SJSA1 (cell line): ENCODE measurements around the gene TACC2. TPM values are rescaled to one million over a fixed set of nuclear protein-coding genes. Genes with fewer than 3 reads are reported as not detected.

ENCODE experiments used
- DNase-seq, 2 experiments: peaks; one replicate each; pipeline ENCODE4 v3.0.0-alpha.2; 2015 to 2020; ENCODE audit warnings: low spot score in 2 of 2, low read depth in 1 of 2
- H3K27ac ChIP-seq: fragments of 250-450 bp; sonication (Bioruptor Pico); 2 replicates; pipeline ENCODE4 v1.5.1; 2020; ENCODE audit warnings: mild to moderate bottlenecking, moderate library complexity
- H3K27me3 ChIP-seq: fragments of 250-450 bp; sonication (Bioruptor Pico); replicated peaks from 2 replicates; pipeline ENCODE4 v1.5.1; 2020; ENCODE audit warnings: mild to moderate bottlenecking, moderate library complexity
- H3K36me3 ChIP-seq: fragments of 250-450 bp; sonication (Bioruptor Pico); 2 replicates; pipeline ENCODE4 v1.5.1; 2020; ENCODE audit warnings: mild to moderate bottlenecking
- H3K4me1 ChIP-seq: fragments of 250-450 bp; sonication (Bioruptor Pico); replicated peaks from 2 replicates; pipeline ENCODE4 v1.6.1; 2021; ENCODE audit warnings: mild to moderate bottlenecking
- H3K4me3 ChIP-seq: fragments of 250-450 bp; sonication (Bioruptor Pico); 2 replicates; pipeline ENCODE4 v1.5.1; 2020; ENCODE audit warnings: mild to moderate bottlenecking
- H3K9me3 ChIP-seq: fragments of 250-450 bp; sonication (Bioruptor Pico); replicated peaks from 2 replicates; pipeline ENCODE4 v1.5.1; 2020; ENCODE audit warnings: mild to moderate bottlenecking
- total RNA-seq: library from RNA; depleted of rRNA; stranded (reverse); fragments of >200 nt; shearing (Covaris generic); gene quantifications from 2 replicates; pipeline ENCODE4 v1.2.3, GENCODE V29; 2014

The TACC2 gene
- total RNA-seq, 1 experiment from 2014 or later = 4.9 TPM

- no peak overlapping the region for H3K4me3 ChIP-seq
- H3K9me3 ChIP-seq = no peaks in the 10 kb centered on the region
- H3K27ac ChIP-seq = no peak overlapping the region
- DNase-seq = no peak
- H3K36me3 ChIP-seq = no peaks in the 10 kb centered on the region; the same call in none of the 2 replicates
- H3K4me1 ChIP-seq = no peaks in the 10 kb centered on the region
- no peaks in the 10 kb centered on the region for H3K27me3 ChIP-seq
Measured at GRCh38 chr10:122244001-122244975, 255.3 kb downstream of the TACC2 start.

DNA sequence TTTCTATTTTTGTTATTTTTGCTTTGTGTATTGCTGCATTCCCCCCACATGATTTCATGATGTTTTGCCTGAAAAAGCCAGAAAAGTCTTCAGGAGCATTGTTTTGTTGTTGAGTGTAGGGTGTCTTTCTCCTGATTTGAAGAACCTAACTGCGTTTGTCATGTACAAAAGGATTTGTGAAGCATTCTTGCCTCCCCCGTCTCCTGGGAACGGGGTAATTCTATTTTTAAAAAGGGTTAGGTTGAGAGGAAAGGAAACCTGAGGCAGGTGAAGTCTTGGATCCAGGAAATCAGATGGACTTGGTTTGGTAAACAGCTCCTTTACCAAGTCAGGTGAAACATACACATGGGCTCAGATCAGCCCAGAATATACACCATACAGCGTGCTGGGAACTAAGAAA lies 256.2 kb downstream of the TACC2 start:
- no peak for DNase-seq
- H3K9me3 ChIP-seq = no peaks in the 10 kb centered on the region
- no peaks in the 10 kb centered on the region; the same call in none of the 2 replicates for H3K36me3 ChIP-seq
- no peak overlapping the region for H3K4me3 ChIP-seq
- no peaks in the 10 kb centered on the region for H3K27me3 ChIP-seq
- no peaks in the 10 kb centered on the region for H3K4me1 ChIP-seq
- no peak overlapping the region for H3K27ac ChIP-seq

GRCh38 chr10:122245897-122246296 lies 256.9 kb downstream of the TACC2 start:
- no peak for DNase-seq
- H3K4me1 ChIP-seq = no peaks in the 10 kb centered on the region
- no peak overlapping the region for H3K4me3 ChIP-seq
- no peaks in the 10 kb centered on the region for H3K27me3 ChIP-seq
- H3K27ac ChIP-seq = no peak overlapping the region
- no peaks in the 10 kb centered on the region; the same call in none of the 2 replicates for H3K36me3 ChIP-seq
- no peaks in the 10 kb centered on the region for H3K9me3 ChIP-seq

GRCh38 chr10:122246830-122247520 lies 258.0 kb downstream of the TACC2 start:
- Histone ChIP-seq H3K36me3 (no peaks in the 10 kb centered on the region; the same call in none of the 2 replicates), H3K4me1 (no peaks in the 10 kb centered on the region)
- no peak for DNase-seq

GRCh38 chr10:122248356-122249302 lies 259.7 kb downstream of the TACC2 start:
- H3K27me3 ChIP-seq = no peaks in the 10 kb centered on the region
- H3K4me1 ChIP-seq = no peaks in the 10 kb centered on the region
- H3K9me3 ChIP-seq = no peaks in the 10 kb centered on the region
- no peak overlapping the region for H3K4me3 ChIP-seq
- DNase-seq = no peak
- H3K27ac ChIP-seq = no peak overlapping the region
- H3K36me3 ChIP-seq = no peaks in the 10 kb centered on the region; the same call in none of the 2 replicates

More at GRCh38 chr10:122246830-122247520, 258.0 kb downstream of the TACC2 start:
- H3K27me3 ChIP-seq = no peaks in the 10 kb centered on the region
- no peak overlapping the region for H3K4me3 ChIP-seq
- H3K9me3 ChIP-seq = no peaks in the 10 kb centered on the region
- H3K27ac ChIP-seq = no peak overlapping the region

GRCh38 chr10:122249303-122249850 lies 260.4 kb downstream of the TACC2 start:
- H3K4me1 ChIP-seq = no peaks in the 10 kb centered on the region
- no peaks in the 10 kb centered on the region; the same call in 1 of the 2 replicates for H3K36me3 ChIP-seq
- no peaks in the 10 kb centered on the region for H3K9me3 ChIP-seq
- no peak for DNase-seq
- H3K27me3 ChIP-seq = no peaks in the 10 kb centered on the region
- H3K4me3 ChIP-seq = no peak overlapping the region
- no peak overlapping the region for H3K27ac ChIP-seq

- Histone ChIP-seq H3K9me3 (no peaks in the 10 kb centered on the region), H3K4me3 (no peak overlapping the region), H3K27me3 (no peaks in the 10 kb centered on the region), H3K4me1 (no peaks in the 10 kb centered on the region), H3K36me3 (no peaks in the 10 kb centered on the region), H3K27ac (no peak overlapping the region)
- DNase-seq = no peak
Measured at GRCh38 chr10:122249991-122250750, 261.2 kb downstream of the TACC2 start.

GRCh38 chr10:122251459-122252255 lies 262.7 kb downstream of the TACC2 start:
- no peaks in the 10 kb centered on the region for H3K27me3 ChIP-seq
- H3K27ac ChIP-seq = no peak overlapping the region
- H3K4me1 ChIP-seq = no peaks in the 10 kb centered on the region
- no peaks in the 10 kb centered on the region for H3K36me3 ChIP-seq
- H3K9me3 ChIP-seq = no peaks in the 10 kb centered on the region
- no peak for DNase-seq
- no peak overlapping the region for H3K4me3 ChIP-seq

DNA sequence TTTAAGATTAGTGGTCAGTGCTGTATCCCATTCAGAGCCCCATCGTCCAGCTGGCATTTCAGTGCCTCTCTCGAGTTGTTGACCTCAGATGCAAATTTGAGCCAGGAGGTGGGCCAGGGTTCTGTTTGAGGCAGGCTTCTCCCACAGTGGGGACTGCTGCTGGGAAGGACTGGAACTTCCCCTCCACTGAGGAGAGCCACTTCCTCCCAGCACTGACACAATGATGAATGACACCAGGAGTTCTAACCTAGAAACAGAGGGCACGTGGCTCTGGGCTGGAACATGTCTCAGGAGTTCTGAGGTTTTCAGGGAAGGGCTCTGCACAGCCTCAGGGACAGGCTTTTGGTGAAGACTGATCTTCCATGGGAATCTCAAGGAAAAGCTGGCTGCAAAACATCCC lies 263.8 kb downstream of the TACC2 start:
- DNase-seq = no peak
- Histone ChIP-seq H3K36me3 (no peaks in the 10 kb centered on the region), H3K27me3 (no peaks in the 10 kb centered on the region), H3K9me3 (no peaks in the 10 kb centered on the region), H3K4me3 (no peak overlapping the region), H3K4me1 (no peaks in the 10 kb centered on the region), H3K27ac (no peak overlapping the region)

GRCh38 chr10:122253605-122254004 lies 264.6 kb downstream of the TACC2 start:
- no peak overlapping the region for H3K27ac ChIP-seq
- no peak overlapping the region for H3K4me3 ChIP-seq
- no peaks in the 10 kb centered on the region for H3K27me3 ChIP-seq
- H3K4me1 ChIP-seq = no peaks in the 10 kb centered on the region
- H3K9me3 ChIP-seq = no peaks in the 10 kb centered on the region
- no peak for DNase-seq
- H3K36me3 ChIP-seq = no peaks in the 10 kb centered on the region

- no peak for DNase-seq
- Histone ChIP-seq H3K27me3 (no peaks in the 10 kb centered on the region), H3K4me1 (no peaks in the 10 kb centered on the region), H3K36me3 (no peaks in the 10 kb centered on the region), H3K4me3 (no peak overlapping the region), H3K27ac (no peak overlapping the region), H3K9me3 (no peaks in the 10 kb centered on the region)
Measured at GRCh38 chr10:122254831-122255230, 265.9 kb downstream of the TACC2 start.
